Activated T-helper 1 cell treated with anti-CD3 and anti-CD28 coated beads, Interleukin-12 subunit alpha, Interleukin-12 subunit beta, Interleukin-2, Interleukin-4 antibody, amounts not matched to agents 30 ng/mL and 10 ng/mL and 1 ng/mL, durations not matched to agents 14 hours and 24 hours and 36 hours (primary cell): Measurements from ENCODE around the gene ADH1B. TPM values are rescaled to one million over a fixed set of nuclear protein-coding genes. Genes with fewer than 3 reads are reported as not detected.

Experiments used
- DNase-seq: peaks from one replicate; pipeline ENCODE4 v3.0.0; 2021; ENCODE audit warnings: low spot score
- H3K27ac Mint-ChIP-seq: one replicate; pipeline ENCODE4 v1.8.0; 2021; ENCODE audit warnings: mild to moderate bottlenecking, mixed read lengths
- H3K27me3 Mint-ChIP-seq: one replicate; pipeline ENCODE4 v1.8.0; 2022; ENCODE audit warnings: mild to moderate bottlenecking, moderate library complexity, mixed read lengths; ENCODE audit not compliant: insufficient read depth
- H3K36me3 Mint-ChIP-seq: one replicate; pipeline ENCODE4 v1.8.0; 2021; ENCODE audit warnings: low read depth, mixed read lengths
- H3K4me1 Mint-ChIP-seq: one replicate; pipeline ENCODE4 v1.8.0; 2021; ENCODE audit warnings: low read depth, mixed read lengths
- H3K4me3 Mint-ChIP-seq: one replicate; pipeline ENCODE4 v1.8.0; 2021; ENCODE audit warnings: mild to moderate bottlenecking, moderate library complexity, mixed read lengths
- H3K9me3 Mint-ChIP-seq: one replicate; pipeline ENCODE4 v1.8.0; 2021; ENCODE audit warnings: mixed read lengths
- intact Hi-C: fragments of 100-400 bp; cut with micrococcal nuclease; formaldehyde crosslinking; loops from one replicate; pipeline ENCODE4 v1.15.1; 2024
- total RNA-seq: library from RNA; stranded (reverse); gene quantifications from 2 replicates; pipeline ENCODE4 v1.2.3, GENCODE V29; 2022

Gene ADH1B
- total RNA-seq, 1 donor from 2014 or later = not detected

- H3K27ac Mint-ChIP-seq = no peak overlapping the region
- no peak for DNase-seq
- no peaks in the 10 kb centered on the region for H3K4me1 Mint-ChIP-seq
- H3K36me3 Mint-ChIP-seq = no peaks in the 10 kb centered on the region
- intact Hi-C loops = no loop called here
- no peak overlapping the region for H3K4me3 Mint-ChIP-seq
- no peaks in the 10 kb centered on the region for H3K27me3 Mint-ChIP-seq
- no peaks in the 10 kb centered on the region for H3K9me3 Mint-ChIP-seq
Measured at GRCh38 chr4:99275050-99275449, 46.2 kb downstream of the ADH1B start.

GRCh38 chr4:99273704-99274103 lies 47.5 kb downstream of the ADH1B start:
- Mint-ChIP-seq H3K36me3 (no peaks in the 10 kb centered on the region), H3K4me1 (no peaks in the 10 kb centered on the region), H3K9me3 (no peaks in the 10 kb centered on the region), H3K27ac (no peak overlapping the region), H3K4me3 (no peak overlapping the region), H3K27me3 (no peaks in the 10 kb centered on the region)
- intact Hi-C loops = no loop called here
- no peak for DNase-seq

GRCh38 chr4:99264927-99265326 lies 56.3 kb downstream of the ADH1B start:
- DNase-seq = no peak
- no peaks in the 10 kb centered on the region for H3K27me3 Mint-ChIP-seq
- H3K9me3 Mint-ChIP-seq = no peaks in the 10 kb centered on the region
- no peaks in the 10 kb centered on the region for H3K36me3 Mint-ChIP-seq
- no peak overlapping the region for H3K27ac Mint-ChIP-seq
- H3K4me1 Mint-ChIP-seq = no peaks in the 10 kb centered on the region
- no peak overlapping the region for H3K4me3 Mint-ChIP-seq
- intact Hi-C loops = no loop called here

Other genes with a start within 250 kb of the ADH1B start
- 68.8 and 74.9 TPM in 2 replicates for gene ADH5, start 232.6 kb downstream of the ADH1B start, total RNA-seq
- gene ADH4, start 177.1 kb downstream of the ADH1B start, total RNA-seq = not detected in 2 replicates
- not detected in 2 replicates for gene ADH6, start 102.2 kb downstream of the ADH1B start, total RNA-seq
- gene ADH1A, start 30.4 kb downstream of the ADH1B start, total RNA-seq = not detected in 2 replicates
- not detected in 2 replicates for gene ADH1C, start 31.3 kb upstream of the ADH1B start, total RNA-seq
- not detected in 2 replicates for gene ADH7, start 113.9 kb upstream of the ADH1B start, total RNA-seq
- gene C4orf17, start 189.6 kb upstream of the ADH1B start, total RNA-seq = not detected in 2 replicates
- gene TRMT10A, start 242.6 kb upstream of the ADH1B start, total RNA-seq = 7.3 TPM in 2 replicates